ENCODE results near the gene PPP1R13L. TPM values are rescaled to one million over a fixed set of nuclear protein-coding genes. Genes with fewer than 3 reads are reported as not detected.
A peak's percentile ranks its signal among the peaks of the same experiment; 100 is the strongest.
"Not testable (repeated sequence)": the region's sequence is repeated elsewhere in the genome, so short reads cannot be mapped to it uniquely, and the experiment has no call there.

Gene PPP1R13L
- total and polyA plus RNA-seq, 10 donors = 3.9 to 18.1 (median 12.1) TPM

- H3K27ac ChIP-seq = no peak overlapping the region
- WGBS, 5 donors = 16 to 24% (median 21%) methylated on average over 13 to 25 of the region's 25 CpGs
- peaks cover 0 to 83% (median 26%) of the 10 kb centered on the region in 7 donors for H3K27me3 ChIP-seq (replicated peaks in 1 of 7)
- H3K36me3 ChIP-seq = no peaks in the 10 kb centered on the region
- TF ChIP-seq CTCF (IDR thresholded peaks at IDR 0.05 in 8 of 11, conservative IDR thresholded peaks at IDR 0.05 in 3 of 11) = no peak
- no peak for TF ChIP-seq POLR2AphosphoS5 (IDR thresholded peaks at IDR 0.05)
- TF ChIP-seq POLR2A (IDR thresholded peaks at IDR 0.05) = no peak
- H3K4me1 ChIP-seq = peaks cover 0 to 18% (median 10%) of the 10 kb centered on the region in 6 donors
- no peak for DNase-seq
- no peaks in the 10 kb centered on the region for H3K9me3 ChIP-seq
- intact Hi-C loops (cut with DNase I; ENCODE audit: low total_unique reads) = no loop called here
- H3K4me3 ChIP-seq = peak overlapping the region in 5 of 8 donors; percentile 17 to 63 (median 24)
These were observed 63.9 kb downstream of the PPP1R13L start for GRCh38 chr19:45340899-45341453.

GRCh38 chr19:45340232-45340898 is 64.5 kb downstream of the PPP1R13L start, which contains the start of gene KLC3:
TSS of gene KLC3 (plus strand) at chr19:45340750. CDS start at chr19:45345542, 4,792 bp downstream.
- H3K27ac ChIP-seq = no peak within 1 kb of the TSS
- H3K4me3 ChIP-seq = peak within 1 kb of the TSS in 5 of 8 donors; percentile 17 to 63 (median 24)
- TF ChIP-seq CTCF (IDR thresholded peaks at IDR 0.05 in 8 of 11, conservative IDR thresholded peaks at IDR 0.05 in 3 of 11) = no peak
- no peak for TF ChIP-seq POLR2A (IDR thresholded peaks at IDR 0.05)
- TF ChIP-seq POLR2AphosphoS5 (IDR thresholded peaks at IDR 0.05) = no peak
- 12 to 50% (median 15%) methylated on average over 11 to 50 of the region's 50 CpGs for WGBS, 5 donors
- intact Hi-C loops (cut with DNase I; ENCODE audit: low total_unique reads) = no loop called here
- peaks cover 0 to 18% (median 10%) of the 10 kb centered on the region in 6 donors for H3K4me1 ChIP-seq
- DNase-seq = peak; percentile 68
- H3K36me3 ChIP-seq = no peaks in the 10 kb centered on the region
- peaks cover 0 to 77% (median 26%) of the 10 kb centered on the region in 7 donors for H3K27me3 ChIP-seq (replicated peaks in 1 of 7)
- no peaks in the 10 kb centered on the region for H3K9me3 ChIP-seq

GRCh38 chr19:45339629-45340028 is 65.2 kb downstream of the PPP1R13L start:
- intact Hi-C loops (cut with DNase I; ENCODE audit: low total_unique reads) = no loop called here
- Histone ChIP-seq H3K9me3 (no peaks in the 10 kb centered on the region), H3K4me1 (peaks cover 0 to 18% (median 10%) of the 10 kb centered on the region in 6 donors), H3K36me3 (no peaks in the 10 kb centered on the region), H3K27ac (no peak overlapping the region), H3K4me3 (no peak overlapping the region), H3K27me3 (replicated peaks in 1 of 7) (peaks cover 0 to 70% (median 26%) of the 10 kb centered on the region in 7 donors)
- no peak for TF ChIP-seq CTCF (IDR thresholded peaks at IDR 0.05 in 8 of 11, conservative IDR thresholded peaks at IDR 0.05 in 3 of 11)
- no peak for TF ChIP-seq POLR2AphosphoS5 (IDR thresholded peaks at IDR 0.05)
- TF ChIP-seq POLR2A (IDR thresholded peaks at IDR 0.05) = no peak
- 84 to 91% (median 88%) methylated on average over 6 of the region's 6 CpGs for WGBS, 5 donors
- no peak for DNase-seq

GRCh38 chr19:45336696-45337251 is 68.1 kb downstream of the PPP1R13L start:
- no peak for TF ChIP-seq CTCF (IDR thresholded peaks at IDR 0.05 in 8 of 11, conservative IDR thresholded peaks at IDR 0.05 in 3 of 11)
- no peak for TF ChIP-seq POLR2AphosphoS5 (IDR thresholded peaks at IDR 0.05)
- TF ChIP-seq POLR2A (IDR thresholded peaks at IDR 0.05) = no peak
- H3K36me3 ChIP-seq = no peaks in the 10 kb centered on the region
- H3K4me1 ChIP-seq = peaks cover 0 to 18% (median 10%) of the 10 kb centered on the region in 6 donors
- peaks cover 0 to 50% (median 26%) of the 10 kb centered on the region in 7 donors for H3K27me3 ChIP-seq (replicated peaks in 1 of 7)
- DNase-seq = no peak
- no peak overlapping the region for H3K27ac ChIP-seq
- no peak overlapping the region for H3K4me3 ChIP-seq
- intact Hi-C loops (cut with DNase I; ENCODE audit: low total_unique reads) = no loop called here
- WGBS, 5 donors = 75 to 77% (median 77%) methylated on average over 11 of the region's 11 CpGs
- no peaks in the 10 kb centered on the region for H3K9me3 ChIP-seq

GRCh38 chr19:45334881-45335280 is 70.0 kb downstream of the PPP1R13L start:
- H3K4me1 ChIP-seq; H3K9me3 ChIP-seq; H3K4me3 ChIP-seq; H3K27ac ChIP-seq; intact Hi-C loops (cut with DNase I; ENCODE audit: low total_unique reads); DNase-seq; H3K36me3 ChIP-seq: not testable (repeated sequence)
- 85 to 93% (median 88%) methylated on average over 4 of the region's 4 CpGs for WGBS, 5 donors
- peaks cover 0 to 31% (median 11%) of the 10 kb centered on the region in 7 donors for H3K27me3 ChIP-seq (replicated peaks in 1 of 7)

Data from spleen (tissue), 11 donors.